VCaP (cell line): ENCODE measurements around the gene SCN3A.

Experiments used
- H3K27ac ChIP-seq: fragments of 450-650 bp; 2 replicates; pipeline ENCODE4 v1.5.1; 2017
- CTCF ChIP-seq: fragments of 450-650 bp; conservative IDR thresholded peaks from 2 replicates; pipeline ENCODE4 v1.5.1; 2017; ENCODE audit warnings: mild to moderate bottlenecking, moderate library complexity

The SCN3A gene

GRCh38 chr2:165208094-165208493 is 4.2 kb upstream of the SCN3A start:
- TF ChIP-seq CTCF, result no peak
- H3K27ac ChIP-seq, result no peak overlapping the region

GRCh38 chr2:165205865-165206264 is 2.0 kb upstream of the SCN3A start:
- TF ChIP-seq CTCF, result no peak
- no peak overlapping the region for H3K27ac ChIP-seq

- TF ChIP-seq CTCF, result no peak
- no peak overlapping the region for H3K27ac ChIP-seq
Measured at GRCh38 chr2:165202239-165202638, 1.6 kb downstream of the SCN3A start.

- TF ChIP-seq CTCF, result no peak
- H3K27ac ChIP-seq, result no peak overlapping the region
Measured at GRCh38 chr2:165198181-165198580, 5.7 kb downstream of the SCN3A start.

GRCh38 chr2:165197346-165197745 is 6.5 kb downstream of the SCN3A start:
- no peak for TF ChIP-seq CTCF
- H3K27ac ChIP-seq, result no peak overlapping the region

GRCh38 chr2:165196411-165196810 is 7.4 kb downstream of the SCN3A start:
- TF ChIP-seq CTCF, result no peak

GRCh38 chr2:165193178-165193777 is 10.6 kb downstream of the SCN3A start:
- no peak for TF ChIP-seq CTCF
- H3K27ac ChIP-seq, result no peak overlapping the region

More at GRCh38 chr2:165196411-165196810, 7.4 kb downstream of the SCN3A start:
- H3K27ac ChIP-seq, result no peak overlapping the region
